ENCODE measurements around the gene EMC8. TPM values are rescaled to one million over a fixed set of nuclear protein-coding genes. Genes with fewer than 3 reads are reported as not detected.

Gene EMC8
- total RNA-seq, 4 donors from 2014 or later = 14.1 to 63.1 (median 21.8) TPM

- TF ChIP-seq CTCF (IDR thresholded peaks at IDR 0.05; ENCODE audit: low read depth) = no peak
Observed at GRCh38 chr16:85800321-85800669, 951 bp upstream of the EMC8 start.

GRCh38 chr16:85798901-85799496 is 345 bp downstream of the EMC8 start:
- no peak for TF ChIP-seq CTCF (IDR thresholded peaks at IDR 0.05; ENCODE audit: low read depth)

- TF ChIP-seq CTCF (IDR thresholded peaks at IDR 0.05; ENCODE audit: low read depth) = no peak
Observed at GRCh38 chr16:85798283-85798776, 1.0 kb downstream of the EMC8 start.

- no peak for TF ChIP-seq CTCF (IDR thresholded peaks at IDR 0.05; ENCODE audit: low read depth)
Observed at GRCh38 chr16:85796599-85796998, 2.7 kb downstream of the EMC8 start.

- TF ChIP-seq CTCF (IDR thresholded peaks at IDR 0.05; ENCODE audit: low read depth) = no peak
Observed at GRCh38 chr16:85796152-85796551, 3.2 kb downstream of the EMC8 start.

GRCh38 chr16:85794696-85795095 is 4.6 kb downstream of the EMC8 start:
- TF ChIP-seq CTCF (IDR thresholded peaks at IDR 0.05; ENCODE audit: low read depth) = no peak

GRCh38 chr16:85793662-85794298 is 5.6 kb downstream of the EMC8 start:
- TF ChIP-seq CTCF (IDR thresholded peaks at IDR 0.05; ENCODE audit: low read depth) = no peak

Data from subcutaneous adipose tissue (tissue), 4 donors.